Measurements from ENCODE around the gene LRRC59.

GRCh38 chr17:50355336-50355700 is 42.0 kb downstream of the LRRC59 start:
- TF ChIP-seq, protein P1, sequence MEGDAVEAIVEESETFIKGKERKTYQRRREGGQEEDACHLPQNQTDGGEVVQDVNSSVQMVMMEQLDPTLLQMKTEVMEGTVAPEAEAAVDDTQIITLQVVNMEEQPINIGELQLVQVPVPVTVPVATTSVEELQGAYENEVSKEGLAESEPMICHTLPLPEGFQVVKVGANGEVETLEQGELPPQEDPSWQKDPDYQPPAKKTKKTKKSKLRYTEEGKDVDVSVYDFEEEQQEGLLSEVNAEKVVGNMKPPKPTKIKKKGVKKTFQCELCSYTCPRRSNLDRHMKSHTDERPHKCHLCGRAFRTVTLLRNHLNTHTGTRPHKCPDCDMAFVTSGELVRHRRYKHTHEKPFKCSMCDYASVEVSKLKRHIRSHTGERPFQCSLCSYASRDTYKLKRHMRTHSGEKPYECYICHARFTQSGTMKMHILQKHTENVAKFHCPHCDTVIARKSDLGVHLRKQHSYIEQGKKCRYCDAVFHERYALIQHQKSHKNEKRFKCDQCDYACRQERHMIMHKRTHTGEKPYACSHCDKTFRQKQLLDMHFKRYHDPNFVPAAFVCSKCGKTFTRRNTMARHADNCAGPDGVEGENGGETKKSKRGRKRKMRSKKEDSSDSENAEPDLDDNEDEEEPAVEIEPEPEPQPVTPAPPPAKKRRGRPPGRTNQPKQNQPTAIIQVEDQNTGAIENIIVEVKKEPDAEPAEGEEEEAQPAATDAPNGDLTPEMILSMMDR (IDR thresholded peaks at IDR 0.05; ENCODE audit: low read length): no peak
- TF ChIP-seq EZH2 (optimal IDR thresholded peaks at IDR 0.05; ENCODE audit: low read depth, low read length) (no peak), EZH2phosphoT487 (IDR thresholded peaks at IDR 0.05; ENCODE audit: low read length) (no peak)
